ENCODE data around the gene MTAP.

The MTAP gene

GRCh38 chr9:21974343-21974721, 171.9 kb downstream of the MTAP start:
- no peak for DNase-seq (ENCODE audit: low read depth in 1 of 2, low spot score in 1 of 2)
- no peak for TF ChIP-seq JUND (IDR thresholded peaks at IDR 0.05; ENCODE audit: low read depth)
- in situ Hi-C loops (cut with HindIII; ENCODE audit: low pct_unique_long_range_greater_than_20kb, low sequenced_read_pairs) = no loop called here

GRCh38 chr9:21974722-21975409, 172.4 kb downstream of the MTAP start:
- in situ Hi-C loops (cut with HindIII; ENCODE audit: low pct_unique_long_range_greater_than_20kb, low sequenced_read_pairs) = no loop called here
- no peak for TF ChIP-seq JUND (IDR thresholded peaks at IDR 0.05; ENCODE audit: low read depth)
- DNase-seq (ENCODE audit: low read depth in 1 of 2, low spot score in 1 of 2) = no peak

- no peak for DNase-seq (ENCODE audit: low read depth in 1 of 2, low spot score in 1 of 2)
- in situ Hi-C loops (cut with HindIII; ENCODE audit: low pct_unique_long_range_greater_than_20kb, low sequenced_read_pairs) = no loop called here
Observed at GRCh38 chr9:21976334-21976875, 174.0 kb downstream of the MTAP start.

GRCh38 chr9:21982391-21982790, 180.0 kb downstream of the MTAP start:
- in situ Hi-C loops (cut with HindIII; ENCODE audit: low pct_unique_long_range_greater_than_20kb, low sequenced_read_pairs) = no loop called here

More at GRCh38 chr9:21976334-21976875, 174.0 kb downstream of the MTAP start:
- TF ChIP-seq JUND (IDR thresholded peaks at IDR 0.05; ENCODE audit: low read depth) = no peak

GRCh38 chr9:21982861-21983560, 180.6 kb downstream of the MTAP start:
- TF ChIP-seq JUND (IDR thresholded peaks at IDR 0.05; ENCODE audit: low read depth) = no peak
- in situ Hi-C loops (cut with HindIII; ENCODE audit: low pct_unique_long_range_greater_than_20kb, low sequenced_read_pairs) = no loop called here
- DNase-seq (ENCODE audit: low read depth in 1 of 2, low spot score in 1 of 2) = no peak

More at GRCh38 chr9:21982391-21982790, 180.0 kb downstream of the MTAP start:
- DNase-seq (ENCODE audit: low read depth in 1 of 2, low spot score in 1 of 2) = no peak
- no peak for TF ChIP-seq JUND (IDR thresholded peaks at IDR 0.05; ENCODE audit: low read depth)

- DNase-seq (ENCODE audit: low read depth in 1 of 2, low spot score in 1 of 2) = no peak
- in situ Hi-C loops (cut with HindIII; ENCODE audit: low pct_unique_long_range_greater_than_20kb, low sequenced_read_pairs) = no loop called here
- TF ChIP-seq JUND (IDR thresholded peaks at IDR 0.05; ENCODE audit: low read depth) = no peak
Observed at GRCh38 chr9:21983561-21983935, 181.1 kb downstream of the MTAP start.

- no peak for DNase-seq (ENCODE audit: low read depth in 1 of 2, low spot score in 1 of 2)
- in situ Hi-C loops (cut with HindIII; ENCODE audit: low pct_unique_long_range_greater_than_20kb, low sequenced_read_pairs) = no loop called here
- no peak for TF ChIP-seq JUND (IDR thresholded peaks at IDR 0.05; ENCODE audit: low read depth)
Observed at GRCh38 chr9:21984101-21984500, 181.7 kb downstream of the MTAP start.

GRCh38 chr9:21985964-21986667, 183.7 kb downstream of the MTAP start:
- TF ChIP-seq JUND (IDR thresholded peaks at IDR 0.05; ENCODE audit: low read depth) = no peak
- in situ Hi-C loops (cut with HindIII; ENCODE audit: low pct_unique_long_range_greater_than_20kb, low sequenced_read_pairs) = no loop called here
- DNase-seq (ENCODE audit: low read depth in 1 of 2, low spot score in 1 of 2) = no peak

All from T47D (cell line).